ENCODE data around the gene RNF145.
A peak's percentile ranks its signal among the peaks of the same experiment; 100 is the strongest.
"Not testable (repeated sequence)": the region's sequence is repeated elsewhere in the genome, so short reads cannot be mapped to it uniquely, and the experiment has no call there.

RNF145 gene

GRCh38 chr5:159139802-159140201 lies 69.6 kb downstream of the RNF145 start:
- no peak for TF ChIP-seq POLR2A (IDR thresholded peaks at IDR 0.05; ENCODE audit: low read depth, low read length)
- DNase-seq (ENCODE audit: insufficient read length, low spot score) (no peak), FAIRE-seq (no peak)

DNA sequence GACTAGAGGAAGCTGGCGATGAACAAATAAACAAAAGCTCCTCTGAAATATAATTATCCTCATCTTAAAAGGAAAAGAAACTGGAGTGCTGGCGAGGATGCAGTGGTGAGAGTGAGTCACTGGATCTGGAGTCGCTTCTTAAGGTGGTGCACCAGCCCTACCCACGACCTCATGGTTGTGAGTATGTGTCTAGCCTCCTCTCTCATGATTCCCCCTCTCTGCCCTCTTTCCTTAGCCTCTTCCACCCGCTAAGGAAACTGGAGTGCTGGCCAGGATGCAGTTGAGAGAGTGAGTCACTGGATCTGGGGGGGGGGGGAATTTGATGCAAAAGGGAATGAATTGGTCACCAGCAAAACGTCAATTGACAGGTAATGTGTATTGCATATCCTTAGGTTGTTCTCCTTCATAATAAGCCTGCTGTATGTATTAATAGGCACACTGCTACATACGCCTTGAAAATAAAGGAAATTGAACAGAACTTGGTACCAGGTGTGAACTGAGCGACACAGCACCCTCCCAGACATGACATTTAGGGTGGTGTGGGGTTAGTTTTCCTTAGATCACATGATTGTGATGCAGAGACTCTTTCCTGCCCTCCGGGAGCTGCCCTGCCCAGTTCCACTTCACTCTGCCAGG lies 73.3 kb downstream of the RNF145 start:
- FAIRE-seq (no peak), DNase-seq (ENCODE audit: insufficient read length, low spot score) (peak; percentile 19)
- TF ChIP-seq POLR2A (IDR thresholded peaks at IDR 0.05; ENCODE audit: low read depth, low read length), result no peak

GRCh38 chr5:159133041-159133741 lies 76.2 kb downstream of the RNF145 start:
- FAIRE-seq (peak; percentile 58), DNase-seq (ENCODE audit: insufficient read length, low spot score) (no peak)
- TF ChIP-seq POLR2A (IDR thresholded peaks at IDR 0.05; ENCODE audit: low read depth, low read length), result no peak

DNA sequence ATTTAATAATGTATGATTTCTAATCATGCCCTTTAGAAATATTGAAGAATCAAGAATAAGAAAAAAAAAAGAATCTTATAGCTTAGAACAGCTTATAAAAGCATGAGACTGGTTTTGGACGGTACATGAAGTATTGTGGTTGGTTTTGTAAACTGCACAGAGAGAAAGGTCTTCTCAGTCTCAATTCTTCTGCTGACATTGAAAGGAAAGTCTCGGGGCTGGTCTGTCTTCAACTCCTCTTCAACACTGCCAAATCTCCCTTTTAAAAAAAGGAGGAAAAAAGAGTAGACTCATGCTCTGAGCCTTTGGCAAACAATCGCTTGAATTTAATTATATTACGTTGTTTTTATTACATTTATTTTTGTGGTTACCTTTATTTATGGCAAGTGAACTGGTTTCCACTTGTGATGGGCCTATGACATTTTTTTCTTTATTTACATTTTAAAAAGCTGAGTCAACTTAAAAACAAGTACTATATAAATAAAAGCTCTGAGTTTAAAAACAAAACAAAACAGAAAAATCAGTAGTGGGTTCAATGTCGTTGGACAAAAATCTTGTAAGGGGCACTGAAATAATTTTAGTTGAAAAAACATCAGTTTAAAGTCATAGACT lies 76.8 kb downstream of the RNF145 start:
- no peak for TF ChIP-seq POLR2A (IDR thresholded peaks at IDR 0.05; ENCODE audit: low read depth, low read length)
- FAIRE-seq (no peak), DNase-seq (ENCODE audit: insufficient read length, low spot score) (no peak)

GRCh38 chr5:159131951-159132350 lies 77.4 kb downstream of the RNF145 start:
- no peak for FAIRE-seq

GRCh38 chr5:159130871-159131270 lies 78.5 kb downstream of the RNF145 start:
- no peak for FAIRE-seq
- DNase-seq (ENCODE audit: insufficient read length, low spot score), result no peak
- TF ChIP-seq POLR2A (IDR thresholded peaks at IDR 0.05; ENCODE audit: low read depth, low read length), result no peak

More at GRCh38 chr5:159131951-159132350, 77.4 kb downstream of the RNF145 start:
- DNase-seq (ENCODE audit: insufficient read length, low spot score), result no peak
- no peak for TF ChIP-seq POLR2A (IDR thresholded peaks at IDR 0.05; ENCODE audit: low read depth, low read length)

DNA sequence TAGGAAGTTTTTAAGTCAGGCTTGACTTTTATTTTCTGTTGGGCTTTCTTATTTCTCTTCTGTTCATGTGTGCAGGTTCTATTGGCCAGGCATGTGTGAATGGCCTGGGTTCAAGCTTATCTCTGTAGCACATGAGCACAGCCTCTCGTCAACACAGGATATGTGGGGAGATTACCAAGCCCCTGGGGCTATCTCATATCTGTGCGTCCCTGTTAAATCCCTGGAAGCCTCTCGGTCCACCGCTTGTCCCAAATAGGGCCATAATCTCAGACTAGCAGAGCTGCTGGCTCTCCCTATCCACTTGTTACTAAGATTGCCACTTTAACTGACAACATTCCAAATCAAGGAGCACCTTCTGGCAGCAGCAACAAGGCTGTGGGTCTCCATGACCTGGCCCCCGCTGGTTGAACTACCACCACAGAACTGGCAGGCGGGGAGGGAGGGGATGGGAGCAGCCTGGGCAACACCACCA lies 81.2 kb downstream of the RNF145 start:
- DNase-seq (ENCODE audit: insufficient read length, low spot score), result no peak
- TF ChIP-seq POLR2A (IDR thresholded peaks at IDR 0.05; ENCODE audit: low read depth, low read length), result no peak
- FAIRE-seq, result no peak

GRCh38 chr5:159123700-159124099 lies 85.7 kb downstream of the RNF145 start:
- FAIRE-seq, result no peak
- no peak for DNase-seq (ENCODE audit: insufficient read length, low spot score)
- no peak for TF ChIP-seq POLR2A (IDR thresholded peaks at IDR 0.05; ENCODE audit: low read depth, low read length)

DNA sequence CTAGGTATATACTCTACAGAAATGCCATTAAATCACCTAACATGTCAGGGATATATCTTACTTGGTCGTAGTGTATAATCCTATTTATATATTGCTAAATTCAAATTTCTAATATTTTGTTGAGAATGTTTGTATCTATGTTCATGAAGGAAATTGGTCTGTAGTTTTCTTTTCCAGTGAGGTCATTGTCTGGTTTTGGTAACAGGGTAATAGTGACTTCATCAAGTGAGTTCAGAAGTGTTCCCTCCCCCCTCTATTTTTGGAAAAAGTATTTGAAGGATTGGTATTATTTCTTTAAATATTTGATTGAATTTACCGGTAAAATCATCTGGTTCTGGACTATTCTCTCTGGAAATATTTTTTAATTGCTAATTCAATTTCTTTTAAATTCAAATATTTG lies 86.2 kb downstream of the RNF145 start:
- FAIRE-seq (no peak), DNase-seq (ENCODE audit: insufficient read length, low spot score) (no peak)
- no peak for TF ChIP-seq POLR2A (IDR thresholded peaks at IDR 0.05; ENCODE audit: low read depth, low read length)

GRCh38 chr5:159121061-159121460 lies 88.3 kb downstream of the RNF145 start:
- FAIRE-seq, result no peak
- DNase-seq (ENCODE audit: insufficient read length, low spot score), result no peak
- no peak for TF ChIP-seq POLR2A (IDR thresholded peaks at IDR 0.05; ENCODE audit: low read depth, low read length)

DNA sequence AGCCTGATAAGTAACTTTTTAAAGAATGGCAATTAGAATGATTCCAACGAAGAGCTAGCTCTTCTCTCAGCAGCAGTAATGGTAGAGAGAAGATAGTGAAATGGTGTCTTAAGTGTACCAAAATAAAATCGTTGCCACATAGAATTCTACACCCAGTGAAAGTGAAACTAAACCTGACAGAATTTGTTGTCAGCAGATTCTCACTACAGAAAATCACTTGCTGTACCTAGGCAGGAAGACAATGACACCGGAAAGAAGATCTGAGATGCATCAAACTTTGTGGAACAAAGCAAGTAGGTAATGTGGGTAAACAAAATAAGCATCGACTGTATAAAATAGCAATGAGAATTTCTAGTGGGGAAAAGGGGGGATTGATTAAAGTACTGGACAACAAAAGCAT lies 88.9 kb downstream of the RNF145 start:
- no peak for TF ChIP-seq POLR2A (IDR thresholded peaks at IDR 0.05; ENCODE audit: low read depth, low read length)
- FAIRE-seq (no peak), DNase-seq (ENCODE audit: insufficient read length, low spot score) (no peak)

DNA sequence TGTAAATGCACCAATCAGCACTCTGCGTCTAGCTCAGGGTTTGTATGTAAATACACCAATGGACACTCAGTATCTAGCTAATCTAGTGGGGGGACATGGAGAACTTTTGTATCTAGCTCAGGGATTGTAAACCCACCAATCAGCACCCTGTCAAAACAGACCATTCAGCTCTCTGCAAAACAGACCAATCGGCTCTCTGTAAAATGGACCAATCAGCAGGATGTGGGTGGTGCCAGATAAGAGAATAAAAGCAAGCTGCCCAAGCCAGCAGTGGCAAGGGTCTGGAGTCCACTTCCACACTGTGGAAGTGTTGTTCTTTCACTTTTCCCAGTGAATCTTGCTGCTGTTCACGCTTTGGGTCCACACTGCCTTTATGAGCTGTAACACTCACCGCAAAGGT lies 89.5 kb downstream of the RNF145 start:
- not testable (repeated sequence) for FAIRE-seq

DNA sequence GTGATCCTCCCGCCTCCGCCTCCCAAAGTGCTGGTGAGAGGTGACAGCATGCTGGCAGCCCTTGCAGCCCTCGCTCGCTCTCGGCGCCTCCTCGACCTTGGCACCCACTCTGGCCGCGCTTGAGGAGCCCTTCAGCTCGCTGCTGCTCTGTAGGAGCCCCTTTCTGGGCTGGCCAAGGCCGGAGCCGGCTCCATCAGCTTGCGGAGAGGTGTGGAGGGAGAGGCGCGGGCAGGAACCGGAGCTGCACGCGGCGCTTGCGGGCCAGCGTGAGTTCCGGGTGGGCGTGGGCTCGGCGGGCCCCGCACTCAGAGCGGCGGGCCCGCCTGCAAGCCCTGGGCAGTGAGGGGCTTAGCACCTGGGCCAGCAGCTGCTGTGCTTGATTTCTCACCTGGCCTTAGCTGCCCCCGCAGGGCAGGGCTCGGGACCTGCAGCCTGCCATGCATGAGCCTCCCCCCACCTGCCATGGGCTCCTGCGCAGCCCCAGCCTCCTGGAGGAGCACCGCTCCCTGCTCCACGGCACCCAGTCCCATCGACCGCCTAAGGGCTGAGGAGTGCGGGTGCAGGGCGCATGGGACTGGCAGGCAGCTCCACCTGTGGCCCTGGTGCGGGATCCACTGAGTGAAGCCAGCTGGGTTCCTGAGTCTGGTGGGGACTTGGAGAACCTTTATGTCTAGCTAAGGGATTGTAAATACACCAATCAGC lies 90.2 kb downstream of the RNF145 start:
- not testable (repeated sequence) for FAIRE-seq; DNase-seq (ENCODE audit: insufficient read length, low spot score)

More for the DNA sequence above, 89.5 kb downstream of the RNF145 start:
- DNase-seq (ENCODE audit: insufficient read length, low spot score), result not testable (repeated sequence)

GRCh38 chr5:159113405-159113804 lies 95.9 kb downstream of the RNF145 start:
- DNase-seq (ENCODE audit: insufficient read length, low spot score), result no peak
- no peak for TF ChIP-seq POLR2A (IDR thresholded peaks at IDR 0.05; ENCODE audit: low read depth, low read length)
- no peak for FAIRE-seq
